Stimulated activated CD4-positive, alpha-beta T cell treated with anti-CD3 and anti-CD28 coated beads, Interleukin-15, amount 100 ng/mL, for 24 hours (primary cell): Measurements from ENCODE around the gene NTMT1.

Experiments used
- DNase-seq: peaks from one replicate; pipeline ENCODE4 v3.0.0-alpha.2; 2020

Gene NTMT1

GRCh38 chr9:129597355-129598088, 28.4 kb upstream of the NTMT1 start:
- DNase-seq = peak; percentile 40

- DNase-seq = no peak
Observed at GRCh38 chr9:129598089-129598596, 27.8 kb upstream of the NTMT1 start.

- no peak for DNase-seq
Observed at GRCh38 chr9:129601082-129601674, 24.8 kb upstream of the NTMT1 start.

- DNase-seq = no peak
Observed at GRCh38 chr9:129602598-129603415, 23.2 kb upstream of the NTMT1 start.

GRCh38 chr9:129604056-129604765, 21.8 kb upstream of the NTMT1 start:
- DNase-seq = no peak

GRCh38 chr9:129604766-129605163, 21.2 kb upstream of the NTMT1 start:
- no peak for DNase-seq

GRCh38 chr9:129606161-129607026, 19.6 kb upstream of the NTMT1 start:
- no peak for DNase-seq

- DNase-seq = no peak
Observed at GRCh38 chr9:129607027-129607387, 19.0 kb upstream of the NTMT1 start.

GRCh38 chr9:129608561-129609481, 17.1 kb upstream of the NTMT1 start:
- no peak for DNase-seq

- peak; percentile 59 for DNase-seq
Observed at GRCh38 chr9:129609486-129610212, 16.3 kb upstream of the NTMT1 start.

- no peak for DNase-seq
Observed at GRCh38 chr9:129610213-129610472, 15.8 kb upstream of the NTMT1 start.

- peak; percentile 81 for DNase-seq
Observed at GRCh38 chr9:129610473-129611306, 15.3 kb upstream of the NTMT1 start.

- no peak for DNase-seq
Observed at GRCh38 chr9:129611307-129611800, 14.6 kb upstream of the NTMT1 start.

- DNase-seq = no peak
Observed at GRCh38 chr9:129612123-129612522, 13.8 kb upstream of the NTMT1 start.

GRCh38 chr9:129612815-129613519, 13.0 kb upstream of the NTMT1 start:
- DNase-seq = no peak

- no peak for DNase-seq
Observed at GRCh38 chr9:129613520-129614175, 12.3 kb upstream of the NTMT1 start.

GRCh38 chr9:129614932-129615331, 11.0 kb upstream of the NTMT1 start:
- no peak for DNase-seq
